Activated CD4-positive, alpha-beta T cell treated with anti-CD3 and anti-CD28 coated beads, Interleukin-2, amount 10 ng/mL, durations not matched to agents 7 days and 5 days (primary cell): ENCODE data around the gene NCKAP5. TPM values are rescaled to one million over a fixed set of nuclear protein-coding genes. Genes with fewer than 3 reads are reported as not detected.

Experiments
- CTCF ChIA-PET: fragments of 350-600 bp; sonication (Branson Sonifier 250); formaldehyde crosslinking; loops from one replicate; lab custom pipeline; 2021; ENCODE audit warnings: antibody characterized with exemption; lab: Charles Lee
- POLR2A ChIA-PET: fragments of 350-600 bp; sonication (Branson Sonifier 250); formaldehyde crosslinking; loops from one replicate; lab custom pipeline; 2021; ENCODE audit warnings: antibody characterized with exemption; lab: Charles Lee
- DNase-seq: peaks from one replicate; pipeline ENCODE4 v3.0.0-alpha.2; 2020
- H3K27ac Mint-ChIP-seq: one replicate; pipeline ENCODE4 v1.8.0; 2021; ENCODE audit warnings: mild to moderate bottlenecking, moderate library complexity, mixed read lengths
- H3K27me3 Mint-ChIP-seq: one replicate; pipeline ENCODE4 v1.8.0; 2021; ENCODE audit warnings: mixed read lengths
- H3K36me3 Mint-ChIP-seq: one replicate; pipeline ENCODE4 v1.8.0; 2021; ENCODE audit warnings: low read depth, mixed read lengths
- H3K4me1 Mint-ChIP-seq: one replicate; pipeline ENCODE4 v1.8.0; 2021; ENCODE audit warnings: mixed read lengths
- H3K4me3 Mint-ChIP-seq: one replicate; pipeline ENCODE4 v1.8.0; 2021; ENCODE audit warnings: mild to moderate bottlenecking, moderate library complexity, mixed read lengths
- H3K9me3 Mint-ChIP-seq: one replicate; pipeline ENCODE4 v1.8.0; 2021; ENCODE audit warnings: mixed read lengths
- total RNA-seq, 2 experiments: library from RNA; stranded (reverse); gene quantifications; one replicate each; pipeline ENCODE4 v1.2.3, GENCODE V29; 2021

The NCKAP5 gene
- total RNA-seq, 2 experiments from 2014 or later: not detected

DNA sequence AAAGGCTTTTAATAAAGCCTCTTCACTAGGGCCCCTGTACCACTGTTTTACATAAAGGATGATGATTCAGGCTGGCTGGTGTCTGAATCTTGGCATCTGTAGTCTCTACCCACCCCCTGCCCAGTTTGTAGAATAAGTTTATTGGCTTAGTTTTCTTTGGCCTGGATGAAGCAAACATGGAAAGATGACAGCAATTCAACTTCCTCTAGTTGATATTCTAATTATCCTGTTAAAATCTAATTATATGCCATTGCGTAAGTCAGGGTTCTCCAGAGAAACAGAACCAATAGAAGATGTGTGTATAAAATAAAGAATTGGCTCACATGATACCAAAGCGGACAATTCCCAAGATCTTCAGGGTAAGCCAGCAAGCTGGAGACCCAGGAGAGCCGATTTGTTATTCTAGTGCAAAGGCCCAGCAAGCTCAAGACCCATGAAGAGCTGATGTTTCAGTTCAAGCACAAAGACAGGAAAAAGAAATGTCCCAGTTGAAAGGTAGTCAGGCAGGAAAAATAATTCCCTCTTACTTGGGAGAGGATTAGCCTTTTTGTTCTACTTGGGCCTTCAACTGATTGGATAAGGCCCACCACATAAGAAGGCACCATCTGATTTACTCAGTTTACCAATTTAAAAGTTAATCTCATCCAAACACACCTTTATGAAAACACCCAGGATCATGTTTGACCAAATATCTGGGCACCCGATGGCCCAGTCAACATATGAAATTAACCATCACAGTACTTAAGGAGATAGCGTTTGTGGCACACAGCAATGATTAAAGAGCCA lies 815.6 kb downstream of the NCKAP5 start:
- no peaks in the 10 kb centered on the region for H3K4me1 Mint-ChIP-seq
- no peaks in the 10 kb centered on the region for H3K36me3 Mint-ChIP-seq
- ChIA-PET CTCF (no interaction called here), POLR2A (no interaction called here)
- DNase-seq: no peak
- no peak overlapping the region for H3K4me3 Mint-ChIP-seq
- no peak overlapping the region for H3K27ac Mint-ChIP-seq
- H3K27me3 Mint-ChIP-seq: no peaks in the 10 kb centered on the region
- no peaks in the 10 kb centered on the region for H3K9me3 Mint-ChIP-seq

DNA sequence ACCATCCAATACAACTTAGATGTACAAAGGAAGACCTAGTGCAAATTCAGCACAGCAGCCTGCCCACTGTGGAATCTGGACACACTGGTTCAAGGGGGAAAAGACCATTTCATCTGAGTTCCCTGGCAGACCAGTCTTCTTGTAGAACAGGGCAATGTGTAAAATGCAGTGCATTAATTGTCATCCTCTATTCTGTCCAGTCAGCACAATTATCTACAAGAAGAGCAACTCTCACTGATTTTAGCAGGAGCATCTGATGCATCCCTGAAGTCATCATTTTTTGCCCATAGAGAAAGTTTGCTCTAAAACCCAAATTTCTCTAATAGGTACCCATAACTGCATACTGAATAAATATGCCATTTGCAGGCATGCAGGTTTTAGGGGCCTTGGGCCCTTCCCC lies 816.4 kb downstream of the NCKAP5 start:
- Mint-ChIP-seq H3K27me3 (no peaks in the 10 kb centered on the region), H3K36me3 (no peaks in the 10 kb centered on the region), H3K4me3 (no peak overlapping the region), H3K27ac (no peak overlapping the region), H3K9me3 (no peaks in the 10 kb centered on the region), H3K4me1 (no peaks in the 10 kb centered on the region)
- ChIA-PET POLR2A (no interaction called here), CTCF (no interaction called here)
- no peak for DNase-seq

DNA sequence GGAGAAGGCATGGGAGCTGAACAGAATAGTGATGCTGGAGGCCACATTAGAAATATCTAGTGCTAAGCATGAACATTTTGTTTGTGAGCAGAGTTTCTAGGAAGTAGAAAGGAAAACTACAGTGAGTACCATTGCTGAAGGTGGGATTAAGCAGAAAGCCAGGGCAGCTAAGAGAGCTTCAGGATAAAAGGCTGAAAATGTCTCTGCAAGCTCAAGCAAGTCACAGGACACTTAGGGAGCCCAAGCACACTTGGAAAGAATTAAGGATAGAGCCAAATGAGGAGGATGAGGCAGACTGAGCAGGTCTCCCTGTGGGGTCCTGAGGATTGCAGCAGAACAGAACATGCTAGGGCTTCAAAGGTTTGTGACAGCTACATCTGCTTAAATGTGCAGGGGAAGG lies 817.7 kb downstream of the NCKAP5 start:
- Mint-ChIP-seq H3K27ac (no peak overlapping the region), H3K27me3 (no peaks in the 10 kb centered on the region), H3K9me3 (no peaks in the 10 kb centered on the region), H3K36me3 (no peaks in the 10 kb centered on the region), H3K4me3 (no peak overlapping the region), H3K4me1 (no peaks in the 10 kb centered on the region)
- no peak for DNase-seq
- POLR2A ChIA-PET: no interaction called here
- CTCF ChIA-PET: no interaction called here

DNA sequence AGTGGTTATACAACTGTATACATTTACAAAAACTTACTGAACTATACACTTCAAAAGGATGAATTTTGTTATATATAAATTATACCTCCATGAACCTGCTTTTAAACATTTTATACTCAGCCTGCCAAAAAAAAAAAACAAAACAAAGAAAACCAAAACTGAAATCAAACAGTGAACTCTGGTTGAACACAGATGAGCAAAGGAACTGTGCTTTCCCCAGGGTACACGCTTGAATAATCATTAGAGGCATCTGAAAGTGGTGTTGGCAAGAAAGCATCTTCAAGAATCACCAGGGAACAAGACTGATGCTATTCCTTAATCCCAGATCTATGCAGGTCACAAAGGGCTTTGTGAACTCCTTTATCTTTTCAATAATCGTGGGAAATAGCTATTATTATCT lies 821.2 kb downstream of the NCKAP5 start:
- no peaks in the 10 kb centered on the region for H3K4me1 Mint-ChIP-seq
- POLR2A ChIA-PET: no interaction called here
- H3K27ac Mint-ChIP-seq: no peak overlapping the region
- H3K9me3 Mint-ChIP-seq: no peaks in the 10 kb centered on the region
- H3K27me3 Mint-ChIP-seq: no peaks in the 10 kb centered on the region
- CTCF ChIA-PET: no interaction called here
- no peaks in the 10 kb centered on the region for H3K36me3 Mint-ChIP-seq
- H3K4me3 Mint-ChIP-seq: no peak overlapping the region
- no peak for DNase-seq

DNA sequence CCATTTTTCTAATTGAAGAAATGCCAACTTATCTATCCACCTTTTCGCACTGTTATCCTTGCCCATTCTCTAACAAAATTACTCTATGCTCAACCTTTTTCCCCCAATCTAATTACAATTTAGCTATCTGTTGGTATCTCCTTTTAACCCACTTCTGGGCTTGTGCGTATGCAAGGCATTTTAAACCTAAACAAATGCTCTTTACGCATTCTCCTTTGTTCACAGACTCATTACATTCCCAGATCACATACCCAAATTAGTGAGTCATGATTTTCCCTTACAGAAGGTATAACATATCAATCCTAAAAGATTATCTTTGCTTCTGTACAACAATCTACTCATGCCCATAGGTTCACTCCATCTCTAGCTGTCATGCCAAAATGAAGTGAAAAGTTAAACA lies 826.5 kb downstream of the NCKAP5 start:
- POLR2A ChIA-PET: interaction anchor here (0.5 kb wide), 1 partner anchor 1652 kb away, joined by 3 read pairs; no protein-coding TSS in a partner anchor
- CTCF ChIA-PET: no interaction called here
- H3K27me3 Mint-ChIP-seq: no peaks in the 10 kb centered on the region

GRCh38 chr2:132740081-132740720 lies 828.1 kb downstream of the NCKAP5 start:
- Mint-ChIP-seq H3K27ac (no peak overlapping the region), H3K27me3 (no peaks in the 10 kb centered on the region), H3K36me3 (no peaks in the 10 kb centered on the region), H3K4me1 (no peaks in the 10 kb centered on the region), H3K9me3 (no peaks in the 10 kb centered on the region), H3K4me3 (no peak overlapping the region)
- POLR2A ChIA-PET: no interaction called here
- no peak for DNase-seq
- CTCF ChIA-PET: no interaction called here

More for the DNA sequence above, 826.5 kb downstream of the NCKAP5 start:
- H3K27ac Mint-ChIP-seq: no peak overlapping the region
- no peak for DNase-seq
- H3K4me1 Mint-ChIP-seq: no peaks in the 10 kb centered on the region
- H3K9me3 Mint-ChIP-seq: no peaks in the 10 kb centered on the region
- no peaks in the 10 kb centered on the region for H3K36me3 Mint-ChIP-seq
- no peak overlapping the region for H3K4me3 Mint-ChIP-seq

DNA sequence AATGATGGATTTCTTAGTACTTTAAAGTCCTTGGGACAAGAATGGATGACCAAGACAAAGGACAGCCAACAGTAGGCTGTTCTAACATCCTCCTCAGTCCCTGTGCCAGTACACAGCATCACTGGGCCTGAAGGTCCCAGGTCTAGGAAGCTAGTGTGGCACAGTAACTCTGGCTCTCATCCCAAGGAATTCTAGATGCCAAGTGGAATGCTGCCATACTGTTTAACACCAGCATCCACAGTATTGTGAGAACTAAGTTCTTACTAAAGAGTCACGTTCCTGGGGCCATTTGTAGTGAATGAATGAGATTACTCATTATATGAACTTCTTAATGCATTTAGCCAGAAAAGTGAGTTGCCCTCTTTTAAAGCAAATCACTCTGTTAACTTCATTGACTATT lies 830.0 kb downstream of the NCKAP5 start:
- CTCF ChIA-PET: no interaction called here
- Mint-ChIP-seq H3K4me1 (no peaks in the 10 kb centered on the region), H3K9me3 (no peaks in the 10 kb centered on the region), H3K4me3 (no peak overlapping the region), H3K36me3 (no peaks in the 10 kb centered on the region), H3K27me3 (no peaks in the 10 kb centered on the region), H3K27ac (no peak overlapping the region)
- POLR2A ChIA-PET: no interaction called here
- DNase-seq: no peak

GRCh38 chr2:132736059-132736458 lies 832.2 kb downstream of the NCKAP5 start:
- Mint-ChIP-seq H3K27me3 (no peaks in the 10 kb centered on the region), H3K4me3 (no peak overlapping the region), H3K4me1 (no peaks in the 10 kb centered on the region), H3K9me3 (no peaks in the 10 kb centered on the region), H3K36me3 (no peaks in the 10 kb centered on the region), H3K27ac (no peak overlapping the region)
- CTCF ChIA-PET: no interaction called here
- POLR2A ChIA-PET: no interaction called here
- DNase-seq: no peak

GRCh38 chr2:132734961-132735360 lies 833.3 kb downstream of the NCKAP5 start:
- Mint-ChIP-seq H3K4me1 (no peaks in the 10 kb centered on the region), H3K36me3 (no peaks in the 10 kb centered on the region), H3K27me3 (no peaks in the 10 kb centered on the region), H3K9me3 (no peaks in the 10 kb centered on the region), H3K4me3 (no peak overlapping the region), H3K27ac (no peak overlapping the region)
- DNase-seq: no peak
- CTCF ChIA-PET: interaction anchor here (0.7 kb wide), 1 partner anchor 1230 kb away, joined by 3 read pairs; no protein-coding TSS in a partner anchor
- POLR2A ChIA-PET: no interaction called here

DNA sequence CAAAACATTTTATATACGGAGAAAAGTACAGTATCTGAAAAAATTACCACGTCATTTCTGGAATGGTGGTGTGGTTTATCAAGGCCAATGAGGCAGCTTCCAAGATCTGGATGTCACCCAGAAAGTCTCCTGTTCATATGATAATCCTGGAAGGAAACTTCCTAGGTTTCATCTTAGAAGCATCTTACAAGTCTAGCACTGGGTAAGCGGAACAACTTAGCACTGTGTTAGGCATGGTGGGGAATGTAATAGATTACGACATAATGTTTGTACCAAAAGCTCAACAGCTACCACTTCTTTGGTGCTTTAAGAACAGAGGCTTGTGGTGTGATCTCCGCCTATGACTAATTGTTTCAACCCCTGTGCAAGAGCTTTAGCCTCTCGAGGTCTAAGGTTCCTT lies 835.2 kb downstream of the NCKAP5 start:
- ChIA-PET CTCF (no interaction called here), POLR2A (no interaction called here)
- Mint-ChIP-seq H3K4me3 (no peak overlapping the region), H3K27me3 (no peaks in the 10 kb centered on the region), H3K9me3 (no peaks in the 10 kb centered on the region), H3K36me3 (no peaks in the 10 kb centered on the region), H3K4me1 (no peaks in the 10 kb centered on the region), H3K27ac (no peak overlapping the region)
- no peak for DNase-seq

DNA sequence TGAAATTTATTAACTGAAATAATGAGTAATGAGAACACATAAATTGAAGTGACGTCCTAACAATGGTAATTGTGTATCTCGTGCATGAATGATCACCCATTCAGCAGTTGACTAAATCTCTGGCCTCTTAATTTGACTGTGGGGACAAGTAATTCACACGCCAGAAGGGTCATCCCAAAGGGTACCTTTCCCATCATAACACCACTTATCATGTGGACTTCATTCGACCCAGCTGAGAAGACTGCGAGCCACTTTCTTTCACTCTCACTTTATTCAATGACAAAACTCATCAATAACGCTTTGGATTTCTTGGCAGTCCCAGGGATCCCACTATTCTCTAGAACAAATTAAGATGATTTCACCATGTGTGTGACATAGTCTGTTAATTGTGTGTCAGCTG lies 835.6 kb downstream of the NCKAP5 start:
- Mint-ChIP-seq H3K36me3 (no peaks in the 10 kb centered on the region), H3K27ac (no peak overlapping the region), H3K9me3 (no peaks in the 10 kb centered on the region), H3K27me3 (no peaks in the 10 kb centered on the region), H3K4me3 (no peak overlapping the region), H3K4me1 (no peaks in the 10 kb centered on the region)
- no peak for DNase-seq
- ChIA-PET CTCF (no interaction called here), POLR2A (no interaction called here)

DNA sequence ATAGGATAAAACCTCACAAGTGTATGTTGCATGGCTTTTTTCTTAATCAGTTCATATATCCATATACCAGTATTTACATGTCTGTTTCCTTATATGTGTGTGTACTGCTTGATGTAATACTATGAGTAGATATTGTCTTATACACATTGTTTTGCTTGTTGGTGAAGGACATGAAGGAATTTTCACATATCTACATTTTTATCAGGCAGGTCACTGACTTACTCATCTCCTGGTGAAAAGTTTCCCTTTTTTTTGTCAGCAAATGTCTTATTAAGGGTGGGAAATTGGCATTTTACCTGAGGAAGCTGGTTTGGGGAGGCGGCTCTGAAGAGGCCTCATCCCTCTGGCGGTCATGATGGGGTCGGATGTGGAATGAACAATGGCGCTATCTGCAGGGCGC lies 836.8 kb downstream of the NCKAP5 start:
- no peaks in the 10 kb centered on the region for H3K36me3 Mint-ChIP-seq
- no peak overlapping the region for H3K4me3 Mint-ChIP-seq
- H3K9me3 Mint-ChIP-seq: no peaks in the 10 kb centered on the region
- no peaks in the 10 kb centered on the region for H3K4me1 Mint-ChIP-seq
- POLR2A ChIA-PET: no interaction called here
- CTCF ChIA-PET: no interaction called here
- H3K27ac Mint-ChIP-seq: no peak overlapping the region
- H3K27me3 Mint-ChIP-seq: no peaks in the 10 kb centered on the region
- no peak for DNase-seq

DNA sequence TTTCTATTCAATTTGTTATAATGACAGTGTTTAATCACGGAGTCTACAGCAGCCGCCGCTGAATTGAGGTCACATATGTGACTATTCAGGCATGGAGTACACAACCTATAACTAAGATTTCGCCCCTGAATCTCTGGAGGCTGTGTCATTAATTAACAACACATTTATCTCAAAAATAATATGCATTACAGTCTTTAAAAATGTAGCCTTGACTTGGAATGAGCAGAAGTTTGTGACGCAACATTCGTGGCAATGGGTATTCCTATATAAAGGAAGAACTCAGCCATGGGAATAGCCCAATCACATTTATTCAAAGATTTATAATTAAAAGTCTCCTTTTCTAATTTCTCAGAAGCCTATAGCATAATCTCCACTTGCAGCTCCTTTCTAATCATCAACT lies 837.7 kb downstream of the NCKAP5 start:
- CTCF ChIA-PET: no interaction called here
- H3K27me3 Mint-ChIP-seq: no peaks in the 10 kb centered on the region
- DNase-seq: no peak
- no peaks in the 10 kb centered on the region for H3K36me3 Mint-ChIP-seq
- POLR2A ChIA-PET: no interaction called here
- H3K4me1 Mint-ChIP-seq: no peaks in the 10 kb centered on the region
- H3K27ac Mint-ChIP-seq: no peak overlapping the region
- no peak overlapping the region for H3K4me3 Mint-ChIP-seq
- H3K9me3 Mint-ChIP-seq: no peaks in the 10 kb centered on the region
